IMR-90 (cell line): ENCODE data around the gene GPC6. TPM values are rescaled to one million over a fixed set of nuclear protein-coding genes. Genes with fewer than 3 reads are reported as not detected.

Experiments used
- ATAC-seq: fragments of 200-7000 bp; cut with Tn5 transposase; 2 replicates; pipeline ENCODE4 v1.9.1; 2020; ENCODE audit warnings: low read depth, mild to moderate bottlenecking, moderate library complexity
- BruUV-seq: library from RNA; stranded (reverse); fragments of 400-500 nt; replicated peaks from 2 replicates; lab custom pipeline; 2021; lab: Mats Ljungman, UMichigan
- CTCF ChIA-PET: fragments of 300-600 bp; formaldehyde crosslinking; extraction: SDS; loops from one replicate; lab custom pipeline; 2021; ENCODE audit warnings: antibody characterized with exemption; lab: Yijun Ruan, JAX
- POLR2A ChIA-PET: fragments of 300-600 bp; sonication (Branson Sonifier 250); formaldehyde crosslinking; loops from one replicate; lab custom pipeline; 2022; ENCODE audit warnings: antibody characterized with exemption; ENCODE audit not compliant: unreplicated experiment; lab: Charles Lee
- DNase-seq: peaks from one replicate; pipeline ENCODE4 v3.0.0; 2013
- H2AFZ ChIP-seq: replicated peaks from 2 replicates; pipeline ENCODE3; 2013; ENCODE audit warnings: low read length, mild to moderate bottlenecking; ENCODE audit not compliant: poor library complexity
- H2AK5ac ChIP-seq: 2 replicates; pipeline ENCODE4 v1.6.1; 2013; ENCODE audit warnings: low read depth, low read length, inconsistent platforms
- H2AK9ac ChIP-seq: replicated peaks from 2 replicates; pipeline ENCODE3; 2013; ENCODE audit warnings: mild to moderate bottlenecking, low read depth, low read length, moderate library complexity; ENCODE audit not compliant: poor library complexity
- H2BK120ac ChIP-seq: 2 replicates; pipeline ENCODE4 v1.6.1; 2013; ENCODE audit warnings: low read depth, low read length, inconsistent platforms
- H2BK15ac ChIP-seq: 3 replicates; pipeline ENCODE4 v1.6.1; 2013; ENCODE audit warnings: low read depth, low read length, inconsistent platforms
- H2BK20ac ChIP-seq: 2 replicates; pipeline ENCODE4 v1.6.1; 2013; ENCODE audit warnings: low read depth, mild to moderate bottlenecking, inconsistent platforms, low read length, moderate library complexity
- H2BK5ac ChIP-seq: 2 replicates; pipeline ENCODE4 v1.6.1; 2013; ENCODE audit warnings: mild to moderate bottlenecking, low read depth, low read length, inconsistent platforms; ENCODE audit not compliant: poor library complexity, severe bottlenecking
- H3K14ac ChIP-seq: replicated peaks from 2 replicates; pipeline ENCODE4 v1.6.1; 2013; ENCODE audit warnings: low read depth, low read length, inconsistent platforms
- H3K18ac ChIP-seq: 2 replicates; pipeline ENCODE4 v1.6.1; 2013; ENCODE audit warnings: low read depth, low read length, control low read depth
- H3K23ac ChIP-seq: 2 replicates; pipeline ENCODE4 v1.6.1; 2013; ENCODE audit warnings: low read depth, low read length, inconsistent platforms
- H3K27ac ChIP-seq: 2 replicates; pipeline ENCODE4 v1.5.1; 2013; ENCODE audit warnings: mild to moderate bottlenecking, control low read depth, low read length; ENCODE audit not compliant: insufficient read depth
- H3K27me3 ChIP-seq: 2 replicates; pipeline ENCODE4 v1.6.1; 2013; ENCODE audit warnings: low read length; ENCODE audit not compliant: control insufficient read depth, insufficient read depth
- H3K36me3 ChIP-seq: 2 replicates; pipeline ENCODE4 v1.6.1; 2013; ENCODE audit warnings: low read length, mixed read lengths; ENCODE audit not compliant: control insufficient read depth, insufficient read depth
- H3K4ac ChIP-seq: 2 replicates; pipeline ENCODE4 v1.6.1; 2013; ENCODE audit warnings: low read depth, low read length, inconsistent platforms
- H3K4me1 ChIP-seq: 2 replicates; pipeline ENCODE4 v1.6.1; 2013; ENCODE audit warnings: low read length, mixed read lengths; ENCODE audit not compliant: control insufficient read depth, insufficient read depth
- H3K4me2 ChIP-seq: 2 replicates; pipeline ENCODE4 v1.6.1; 2013; ENCODE audit warnings: low read depth, mild to moderate bottlenecking, control low read depth, low read length, moderate library complexity
- H3K4me3 ChIP-seq: 2 replicates; pipeline ENCODE4 v1.5.1; 2013; ENCODE audit warnings: low read depth, mild to moderate bottlenecking, control low read depth, low read length, moderate library complexity; ENCODE audit not compliant: insufficient read depth
- H3K56ac ChIP-seq: 2 replicates; pipeline ENCODE4 v1.6.1; 2013; ENCODE audit warnings: low read length, inconsistent platforms; ENCODE audit not compliant: insufficient read depth; ENCODE audit errors: extremely low read depth
- H3K79me1 ChIP-seq, 2 experiments: 2 replicates each; pipeline ENCODE4 v1.6.1; 2013; ENCODE audit warnings: low read length in 2 of 2, inconsistent platforms in 1 of 2, low read depth in 1 of 2
- H3K9ac ChIP-seq: 2 replicates; pipeline ENCODE4 v1.6.1; 2013; ENCODE audit warnings: low read depth, low read length, control low read depth
- H3K9me1 ChIP-seq: 2 replicates; pipeline ENCODE4 v1.6.1; 2013; ENCODE audit warnings: low read length, inconsistent platforms; ENCODE audit not compliant: insufficient read depth
- H3K9me3 ChIP-seq: 2 replicates; pipeline ENCODE4 v1.6.1; 2013; ENCODE audit warnings: low read length; ENCODE audit not compliant: control insufficient read depth, insufficient read depth
- H4K20me1 ChIP-seq: 2 replicates; pipeline ENCODE4 v1.6.1; 2013; ENCODE audit warnings: low read length, inconsistent platforms; ENCODE audit not compliant: insufficient read depth
- H4K5ac ChIP-seq: 2 replicates; pipeline ENCODE4 v1.6.1; 2013; ENCODE audit warnings: mild to moderate bottlenecking, low read depth, low read length, control low read depth
- H4K8ac ChIP-seq, 2 experiments: 2 replicates each; pipeline ENCODE4 v1.6.1; 2013; ENCODE audit warnings: low read depth in 2 of 2, low read length in 2 of 2, control low read depth in 1 of 2, inconsistent platforms in 1 of 2
- H4K91ac ChIP-seq: 2 replicates; pipeline ENCODE4 v1.6.1; 2013; ENCODE audit warnings: low read depth, low read length, inconsistent platforms; ENCODE audit not compliant: insufficient read depth
- BHLHE40 ChIP-seq: fragments of 150-350 bp; IDR thresholded peaks from 2 replicates; pipeline ENCODE4 v1.6.1; 2016; ENCODE audit warnings: mild to moderate bottlenecking, low read depth, low read length
- FOS ChIP-seq: fragments of 150-350 bp; IDR thresholded peaks from 2 replicates; pipeline ENCODE4 v1.6.1; 2016; ENCODE audit warnings: low read depth, low read length
- MXI1 ChIP-seq: IDR thresholded peaks from 2 replicates; pipeline ENCODE4 v1.6.1; 2012; ENCODE audit warnings: low read depth, mild to moderate bottlenecking, low read length, moderate library complexity, borderline replicate concordance
- WGBS, 2 experiments: methylation state at CpG; one replicate each; pipeline versions ENCODE4 v1.1.5 to v1.1.7; 2013; ENCODE audit warnings: missing lambda C conversion rate in 2 of 2; ENCODE audit not compliant: insufficient read length in 1 of 2; ENCODE audit errors: extremely low coverage in 2 of 2; 5-methylcytosine and 5-hydroxymethylcytosine counted together
- dilution Hi-C: fragments of 300-500 bp; cut with HindIII; formaldehyde crosslinking; loops from one replicate; pipeline ENCODE4 v1.14.3; 2018; ENCODE audit warnings: low sequenced_read_pairs; ENCODE audit not compliant: unreplicated experiment
- in situ Hi-C: fragments of 300-500 bp; cut with MboI; formaldehyde crosslinking; loops from 3 replicates; pipeline ENCODE4 v1.14.3; 2019; ENCODE audit warnings: low sequenced_read_pairs, inconsistent platforms, mixed read lengths
- intact Hi-C: fragments of 100-400 bp; cut with micrococcal nuclease; formaldehyde crosslinking; loops from 2 replicates; pipeline ENCODE4 v1.10.0; 2022
- polyA plus RNA-seq, 3 experiments: library from polyadenylated mRNA; depleted of rRNA; stranded (reverse); fragments of >200 nt; gene quantifications; 2 replicates each; pipeline ENCODE4 v1.2.3, GENCODE V29; 2012; ENCODE audit warnings: low replicate concordance in 1 of 3
- total RNA-seq: library from RNA; depleted of rRNA; stranded (reverse); fragments of >200 nt; gene quantifications from 2 replicates; pipeline ENCODE4 v1.2.3, GENCODE V29; 2012

GPC6 gene
- total and polyA plus RNA-seq, 2 of the 4 experiments (the other 2 are of a cell fraction), result 14.9 to 39.4 TPM

DNA sequence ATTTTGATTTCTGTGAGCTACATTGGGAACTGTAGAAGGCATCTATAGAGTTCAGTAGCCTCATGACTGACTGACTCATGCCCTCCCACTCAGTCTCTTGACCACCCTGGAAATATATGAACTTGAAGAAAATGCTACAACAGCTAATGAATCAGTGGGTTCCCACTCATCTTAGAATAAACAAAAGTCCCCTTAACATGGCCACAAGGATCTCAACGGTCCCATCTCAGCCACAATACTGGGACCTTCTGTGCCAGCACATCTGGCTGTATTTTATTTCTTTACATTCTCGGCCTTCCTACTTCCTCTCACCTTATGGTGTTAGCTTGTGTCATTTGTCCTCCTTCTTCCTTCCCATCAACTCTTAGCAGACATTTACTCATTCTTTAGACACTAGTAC is 633.1 kb downstream of the GPC6 start:
- no peaks in the 10 kb centered on the region for H3K27me3 ChIP-seq
- dilution Hi-C loops, result no loop called here
- H3K4ac ChIP-seq, result peak overlapping the region; percentile 29; the same call in 1 of the 2 replicates
- peak overlapping the region; percentile 22; the same call in 1 of the 2 replicates for H4K5ac ChIP-seq
- H2AFZ ChIP-seq, result no peak overlapping the region
- 0 out of 2 replicates have a peak overlapping the region, but pooled peaks have one; percentile 13 for H3K23ac ChIP-seq
- in situ Hi-C loops, result loop anchor here (10.0 kb wide), 1 partner anchor 625 kb away; no protein-coding TSS in a partner anchor
- peak overlapping the region; percentile 64 for H2BK5ac ChIP-seq
- H3K56ac ChIP-seq, result no peak overlapping the region
- peak overlapping the region; percentile 8 for H4K91ac ChIP-seq
- H3K9me1 ChIP-seq, result no peaks in the 10 kb centered on the region; the same call in 1 of the 2 replicates
- H2BK15ac ChIP-seq, result peak overlapping the region; percentile 41; the same call in 2 of the 3 replicates
- H3K4me1 ChIP-seq, result peaks cover 9% of the 10 kb centered on the region; the same call in 1 of the 2 replicates
- no peaks in the 10 kb centered on the region for H3K36me3 ChIP-seq
- H3K4me2 ChIP-seq, result peak overlapping the region; percentile 3; the same call in 1 of the 2 replicates
- H2AK9ac ChIP-seq, result no peak overlapping the region
- DNase-seq (peak; percentile 90), ATAC-seq (peak; percentile 18; the same call in 1 of the 2 replicates)
- no peak overlapping the region for H3K9ac ChIP-seq
- H3K18ac ChIP-seq, result peak overlapping the region; percentile 81; the same call in 1 of the 2 replicates
- ChIA-PET CTCF (no interaction called here), POLR2A (no interaction called here)
- TF ChIP-seq FOS (peak; percentile 40; the same call in 1 of the 2 replicates), MXI1 (no peak), BHLHE40 (no peak)
- H4K8ac ChIP-seq, result peak overlapping the region in 1 of 2 experiments; percentile 41; a peak in 2 of 4 replicates
- no TSS peak for BruUV-seq
- peak overlapping the region; percentile 63 for H3K14ac ChIP-seq
- H3K27ac ChIP-seq, result no peak overlapping the region
- WGBS, 2 experiments, result 0% methylated on average over 1 of the region's 2 CpGs; no CpG with 5 or more reads in 1 of the 2 experiments
- H3K9me3 ChIP-seq, result no peaks in the 10 kb centered on the region
- H2BK120ac ChIP-seq, result peak overlapping the region; percentile 38
- H4K20me1 ChIP-seq, result no peaks in the 10 kb centered on the region
- H2AK5ac ChIP-seq, result 0 out of 2 replicates have a peak overlapping the region, but pooled peaks have one; percentile 60
- intact Hi-C loops, result loop anchor here (5.0 kb wide), 1 partner anchor 632 kb away; the partner anchor contains the start of gene GPC6
- no peak overlapping the region for H3K4me3 ChIP-seq
- H2BK20ac ChIP-seq, result peak overlapping the region; percentile 76; the same call in 1 of the 2 replicates
- no peaks in the 10 kb centered on the region for H3K79me1 ChIP-seq
